Fibroblast of villous mesenchyme (primary cell): Measurements from ENCODE around the gene PCSK5. TPM values are rescaled to one million over a fixed set of nuclear protein-coding genes. Genes with fewer than 3 reads are reported as not detected.

ENCODE experiments used
- DNase-seq: peaks from one replicate; pipeline ENCODE4 v3.0.0-alpha.2; 2010; ENCODE audit warnings: low read depth
- H3K4me3 ChIP-seq: 2 replicates; pipeline ENCODE4 v1.5.1; 2011; ENCODE audit warnings: low read depth, mild to moderate bottlenecking, low read length
- total RNA-seq: library from RNA; depleted of rRNA; stranded (reverse); fragments of >200 nt; gene quantifications from 2 replicates; pipeline ENCODE4 v1.2.3, GENCODE V29; 2012
- TF ChIP-seq, protein P1 (sequence below): IDR thresholded peaks from 2 replicates; pipeline ENCODE4 v1.5.1; 2012; ENCODE audit warnings: low read depth, mild to moderate bottlenecking, low read length; ENCODE audit not compliant: insufficient read depth

The PCSK5 gene
- total RNA-seq, 1 donor: 1.7 TPM

DNA sequence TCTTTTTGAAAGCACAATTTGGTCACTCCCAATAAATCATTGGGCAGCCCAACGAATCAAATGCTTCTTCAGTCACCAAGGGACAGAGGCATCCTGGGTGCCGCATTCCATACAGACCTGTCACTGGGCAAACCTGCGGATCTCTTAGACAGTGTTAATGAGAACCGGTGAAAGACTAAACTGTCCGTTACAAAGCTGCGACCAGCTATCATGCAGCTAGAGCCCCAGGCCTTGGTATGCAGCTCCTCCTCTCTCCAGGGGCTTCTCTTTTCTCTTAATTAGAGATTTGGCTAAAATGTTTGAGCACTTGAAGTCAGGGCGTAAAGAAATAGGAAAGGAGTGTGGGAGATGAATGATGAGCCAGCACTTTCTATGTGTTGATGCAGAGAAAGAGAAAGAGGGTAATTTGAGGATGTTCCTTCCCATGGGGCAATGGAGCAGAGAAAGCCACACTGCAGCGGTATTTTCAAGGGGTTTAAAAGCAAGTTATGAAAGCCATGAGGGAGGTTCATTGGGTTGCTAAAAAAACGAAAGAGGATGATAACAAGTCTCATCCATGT lies 328.5 kb downstream of the PCSK5 start:
- H3K4me3 ChIP-seq: no peak overlapping the region
- TF ChIP-seq, protein P1, sequence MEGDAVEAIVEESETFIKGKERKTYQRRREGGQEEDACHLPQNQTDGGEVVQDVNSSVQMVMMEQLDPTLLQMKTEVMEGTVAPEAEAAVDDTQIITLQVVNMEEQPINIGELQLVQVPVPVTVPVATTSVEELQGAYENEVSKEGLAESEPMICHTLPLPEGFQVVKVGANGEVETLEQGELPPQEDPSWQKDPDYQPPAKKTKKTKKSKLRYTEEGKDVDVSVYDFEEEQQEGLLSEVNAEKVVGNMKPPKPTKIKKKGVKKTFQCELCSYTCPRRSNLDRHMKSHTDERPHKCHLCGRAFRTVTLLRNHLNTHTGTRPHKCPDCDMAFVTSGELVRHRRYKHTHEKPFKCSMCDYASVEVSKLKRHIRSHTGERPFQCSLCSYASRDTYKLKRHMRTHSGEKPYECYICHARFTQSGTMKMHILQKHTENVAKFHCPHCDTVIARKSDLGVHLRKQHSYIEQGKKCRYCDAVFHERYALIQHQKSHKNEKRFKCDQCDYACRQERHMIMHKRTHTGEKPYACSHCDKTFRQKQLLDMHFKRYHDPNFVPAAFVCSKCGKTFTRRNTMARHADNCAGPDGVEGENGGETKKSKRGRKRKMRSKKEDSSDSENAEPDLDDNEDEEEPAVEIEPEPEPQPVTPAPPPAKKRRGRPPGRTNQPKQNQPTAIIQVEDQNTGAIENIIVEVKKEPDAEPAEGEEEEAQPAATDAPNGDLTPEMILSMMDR: no peak
- DNase-seq: no peak

DNA sequence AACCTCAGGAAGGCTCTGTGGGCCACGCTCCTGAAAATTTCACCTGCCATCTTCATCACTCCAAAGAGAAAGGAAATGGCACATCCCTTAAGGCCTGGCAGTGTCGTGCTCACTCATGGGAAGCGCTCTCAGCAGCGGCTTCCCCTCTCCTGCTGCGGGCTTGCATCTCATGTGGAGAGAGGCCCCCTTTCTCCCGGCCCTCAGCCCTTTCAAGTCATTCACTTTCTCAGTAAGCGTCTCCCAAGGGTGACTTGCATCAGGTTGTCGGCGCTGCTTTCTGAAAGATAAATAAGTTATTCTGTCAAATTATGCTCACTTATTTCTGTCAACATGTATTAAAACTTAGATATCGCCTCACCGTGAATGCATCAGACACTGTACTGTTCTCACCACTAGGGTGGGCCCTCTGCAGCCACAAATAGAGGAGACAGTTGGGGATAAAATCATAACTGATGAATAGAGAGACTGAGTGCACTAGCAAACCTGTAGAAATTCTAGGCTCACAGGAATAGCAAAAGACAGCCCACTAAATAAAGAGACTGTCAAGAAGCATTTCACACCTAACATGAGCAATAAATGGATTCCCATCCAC lies 329.2 kb downstream of the PCSK5 start:
- DNase-seq: no peak
- H3K4me3 ChIP-seq: no peak overlapping the region
- TF ChIP-seq, protein P1: peak; percentile 28

DNA sequence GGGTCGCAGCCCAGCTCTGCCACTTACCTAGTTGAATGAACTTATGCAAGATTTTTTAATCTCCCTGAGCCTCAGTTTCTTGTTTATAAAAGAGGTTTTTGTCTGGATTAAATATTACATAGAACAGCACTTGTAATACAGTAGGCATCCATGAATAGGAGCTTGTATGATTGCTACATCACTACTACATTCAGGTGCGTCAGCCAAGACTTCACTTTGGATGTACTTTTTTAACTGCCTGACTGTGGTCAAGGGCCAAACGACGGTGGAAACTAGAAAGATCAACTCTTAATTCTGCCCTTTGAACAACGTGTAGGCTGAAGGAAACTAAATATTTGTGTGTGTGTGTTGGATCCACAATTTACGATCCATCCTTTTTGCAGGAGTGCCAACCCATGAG lies 330.9 kb downstream of the PCSK5 start:
- H3K4me3 ChIP-seq: no peak overlapping the region
- TF ChIP-seq, protein P1: no peak
- no peak for DNase-seq

DNA sequence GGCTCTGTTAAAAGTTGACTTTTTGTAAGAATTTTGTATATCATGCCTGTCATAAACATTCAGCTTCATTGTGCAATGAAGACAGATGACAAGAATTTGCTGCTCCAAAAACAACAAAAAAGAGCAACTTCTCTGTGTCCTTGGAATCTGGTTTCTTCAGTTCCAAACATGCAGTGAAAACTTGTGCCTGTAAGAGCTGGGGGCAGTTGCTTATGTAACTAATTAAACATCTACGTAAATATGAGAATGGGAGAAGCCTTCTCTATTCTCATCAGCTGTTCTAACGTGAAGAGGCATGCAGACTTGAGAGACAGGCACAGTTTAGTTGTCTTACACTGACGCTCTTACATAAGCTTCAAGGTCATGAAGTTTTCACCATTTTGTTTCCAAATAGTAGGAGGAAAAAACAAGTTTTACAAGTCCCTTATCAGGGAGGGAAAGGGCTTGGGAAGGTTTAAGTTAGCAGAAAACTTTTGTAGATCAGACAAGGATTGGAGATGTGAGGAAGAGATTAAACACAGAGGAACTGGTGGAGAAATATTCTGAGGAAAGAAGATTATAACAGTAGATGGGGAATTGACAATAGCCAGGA lies 333.4 kb downstream of the PCSK5 start:
- peak; percentile 83 for DNase-seq
- H3K4me3 ChIP-seq: no peak overlapping the region
- TF ChIP-seq, protein P1: no peak

DNA sequence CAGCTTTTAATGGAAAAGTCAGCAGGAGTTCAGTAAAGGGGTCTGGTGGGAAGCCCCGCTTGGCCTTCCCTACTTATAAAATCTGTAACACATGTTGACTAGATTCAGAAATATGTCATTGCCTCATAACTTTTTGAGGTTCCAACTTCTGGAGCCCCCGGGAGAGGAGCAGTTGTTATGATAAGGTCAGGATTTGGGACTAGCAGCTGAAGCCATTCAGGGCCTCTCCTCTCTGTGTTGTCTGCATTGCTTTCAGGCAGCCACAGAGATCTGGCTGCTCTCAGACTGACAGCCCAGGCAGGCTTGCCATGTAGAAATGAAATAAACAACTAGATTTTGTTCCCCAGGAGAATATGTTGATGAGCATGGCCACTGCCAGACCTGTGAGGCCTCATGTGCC lies 336.7 kb downstream of the PCSK5 start:
- TF ChIP-seq, protein P1: no peak
- no peak for DNase-seq

DNA sequence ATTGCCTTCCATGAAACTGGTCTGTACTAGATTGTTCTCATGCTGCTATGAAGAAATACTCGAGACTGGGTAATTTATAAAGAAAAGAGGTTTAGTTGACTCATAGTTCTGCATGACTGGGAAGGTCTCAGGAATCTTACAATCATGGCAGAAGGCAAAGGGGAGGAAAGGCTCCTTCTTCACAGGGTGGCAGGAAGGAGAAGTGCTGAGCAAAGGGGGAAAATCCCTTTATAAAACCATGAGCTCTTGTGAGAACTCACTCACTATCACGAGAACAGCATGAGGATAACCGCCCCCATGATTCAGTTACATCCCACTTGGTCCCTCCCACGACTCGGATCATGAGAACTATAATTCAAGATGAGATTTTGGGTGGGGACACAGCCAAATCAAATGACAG lies 340.5 kb downstream of the PCSK5 start:
- TF ChIP-seq, protein P1: no peak
- no peak overlapping the region for H3K4me3 ChIP-seq
- DNase-seq: no peak

More for the DNA sequence above, 336.7 kb downstream of the PCSK5 start:
- no peak overlapping the region for H3K4me3 ChIP-seq
